HG02852 (cell line): Measurements from ENCODE around the gene ELP5.
"Not testable (repeated sequence)": the region's sequence is repeated elsewhere in the genome, so short reads cannot be mapped to it uniquely, and the experiment has no call there.

Source experiments
- ATAC-seq: cut with Tn5 transposase; IDR thresholded peaks from one replicate; pipeline ENCODE4 v1.9.1; 2021; ENCODE audit warnings: mild to moderate bottlenecking, moderate library complexity; ENCODE audit not compliant: unreplicated experiment

ELP5 gene

GRCh38 chr17:7235693-7236665, 16.0 kb upstream of the ELP5 start:
- no peak for ATAC-seq

- ATAC-seq, result no peak
These were observed 15.2 kb upstream of the ELP5 start for GRCh38 chr17:7236808-7237207.

GRCh38 chr17:7237266-7237760, 14.7 kb upstream of the ELP5 start:
- ATAC-seq, result no peak

GRCh38 chr17:7237761-7238419, 14.1 kb upstream of the ELP5 start:
- ATAC-seq, result no peak

- no peak for ATAC-seq
These were observed 13.5 kb upstream of the ELP5 start for GRCh38 chr17:7238420-7239090.

- ATAC-seq, result peak; percentile 48
These were observed 12.7 kb upstream of the ELP5 start, which contains the start of gene PHF23 for GRCh38 chr17:7239091-7240027. Gene PHF23 (minus strand): TSS chr17:7239457. CDS start chr17:7239279, 178 bp downstream.

- ATAC-seq, result no peak
These were observed 11.6 kb upstream of the ELP5 start for GRCh38 chr17:7240375-7240774.

GRCh38 chr17:7241090-7241733, 10.8 kb upstream of the ELP5 start:
- no peak for ATAC-seq

- peak; percentile 27 for ATAC-seq
These were observed 10.0 kb upstream of the ELP5 start, which contains the start of gene GABARAP for GRCh38 chr17:7241783-7242716. Gene GABARAP (minus strand): TSS chr17:7242449. CDS start chr17:7242330, 119 bp downstream.

GRCh38 chr17:7242717-7243452, 9.1 kb upstream of the ELP5 start:
- ATAC-seq, result peak; percentile 44

- ATAC-seq, result no peak
These were observed 8.6 kb upstream of the ELP5 start for GRCh38 chr17:7243453-7243729.

- not testable (repeated sequence) for ATAC-seq
These were observed 8.2 kb upstream of the ELP5 start for GRCh38 chr17:7243838-7244237.

- ATAC-seq, result no peak
These were observed 5.2 kb upstream of the ELP5 start for GRCh38 chr17:7246779-7247178.

- no peak for ATAC-seq
These were observed 3.2 kb upstream of the ELP5 start for GRCh38 chr17:7248796-7249195.

GRCh38 chr17:7249214-7249613, 2.8 kb upstream of the ELP5 start:
- ATAC-seq, result no peak

- ATAC-seq, result no peak
These were observed 2.2 kb upstream of the ELP5 start for GRCh38 chr17:7249830-7250229.

GRCh38 chr17:7250695-7251627, 1.1 kb upstream of the ELP5 start:
- no peak for ATAC-seq
